NCI-H146 treated with DMSO at 0.1 percent for 48 hours (cell line): ENCODE results near the gene DENND6A.
"Not testable (repeated sequence)": the region's sequence is repeated elsewhere in the genome, so short reads cannot be mapped to it uniquely, and the experiment has no call there.

Experiments
- DNase-seq: peaks from one replicate; lab custom pipeline; 2025; ENCODE audit not compliant: unreplicated experiment; lab: John Stamatoyannopoulos, UW

The DENND6A gene

GRCh38 chr3:57692396-57693147, at the start of gene DENND6A:
Gene DENND6A, minus strand, starts transcription at chr3:57693077. Its CDS starts 59 bp downstream, at chr3:57693018.
- peak; percentile 59 for DNase-seq

- DNase-seq, result no peak
These were observed 47.1 kb upstream of the DENND6A start for GRCh38 chr3:57740027-57740426.

GRCh38 chr3:57738391-57738790, 45.5 kb upstream of the DENND6A start:
- no peak for DNase-seq

GRCh38 chr3:57737840-57738239, 45.0 kb upstream of the DENND6A start:
- no peak for DNase-seq

- DNase-seq, result no peak
These were observed 42.5 kb upstream of the DENND6A start for GRCh38 chr3:57735405-57735804.

- no peak for DNase-seq
These were observed 40.9 kb upstream of the DENND6A start for GRCh38 chr3:57733790-57734189.

- DNase-seq, result no peak
These were observed 38.4 kb upstream of the DENND6A start for GRCh38 chr3:57731311-57731710.

- DNase-seq, result no peak
These were observed 37.8 kb upstream of the DENND6A start for GRCh38 chr3:57730682-57731081.

GRCh38 chr3:57729334-57730045, 36.6 kb upstream of the DENND6A start:
- DNase-seq, result no peak

GRCh38 chr3:57727106-57727505, 34.2 kb upstream of the DENND6A start:
- DNase-seq, result no peak

GRCh38 chr3:57726397-57726796, 33.5 kb upstream of the DENND6A start:
- no peak for DNase-seq

- no peak for DNase-seq
These were observed 25.2 kb upstream of the DENND6A start for GRCh38 chr3:57718118-57718517.

- DNase-seq, result no peak
These were observed 24.5 kb upstream of the DENND6A start for GRCh38 chr3:57717205-57717868.

- no peak for DNase-seq
These were observed 22.8 kb upstream of the DENND6A start for GRCh38 chr3:57715686-57716085.

- DNase-seq, result no peak
These were observed 16.7 kb upstream of the DENND6A start for GRCh38 chr3:57709559-57709958.

- DNase-seq, result no peak
These were observed 16.2 kb upstream of the DENND6A start for GRCh38 chr3:57709031-57709430.

GRCh38 chr3:57706462-57706861, 13.6 kb upstream of the DENND6A start:
- no peak for DNase-seq

- not testable (repeated sequence) for DNase-seq
These were observed 12.5 kb upstream of the DENND6A start for GRCh38 chr3:57705351-57705750.

- no peak for DNase-seq
These were observed 8.9 kb upstream of the DENND6A start for GRCh38 chr3:57701781-57702180.

- no peak for DNase-seq
These were observed 7.9 kb upstream of the DENND6A start for GRCh38 chr3:57700737-57701136.

- DNase-seq, result no peak
These were observed 6.7 kb upstream of the DENND6A start for GRCh38 chr3:57699591-57699990.

- DNase-seq, result no peak
These were observed 4.0 kb upstream of the DENND6A start for GRCh38 chr3:57696801-57697321.
